Liver (tissue), 9 donors: ENCODE measurements around the gene ANKFN1. TPM values are rescaled to one million over a fixed set of nuclear protein-coding genes. Genes with fewer than 3 reads are reported as not detected.

ENCODE experiments used
- DNase-seq: peaks from one replicate; pipeline ENCODE4 v3.0.0-alpha.2; 2017; ENCODE audit warnings: low spot score
- H3K27ac ChIP-seq, 2 donors: one replicate each; pipeline ENCODE4 v1.7.0; 2013; ENCODE audit warnings: inconsistent platforms in 2 of 2, low read length in 2 of 2, control low read depth in 1 of 2, low read depth in 1 of 2, mild to moderate bottlenecking in 1 of 2
- H3K27me3 ChIP-seq, 4 donors: one replicate each; pipeline versions ENCODE4 v1.6.1 to v1.7.0; 2013; ENCODE audit warnings: low read length in 3 of 4, inconsistent platforms in 1 of 4, mild to moderate bottlenecking in 1 of 4, moderate library complexity in 1 of 4; ENCODE audit not compliant: control insufficient read depth in 4 of 4, insufficient read depth in 4 of 4
- H3K36me3 ChIP-seq, 4 donors: one replicate each; pipeline versions ENCODE4 v1.6.1 to v1.7.0; 2013; ENCODE audit warnings: low read length in 3 of 4, mild to moderate bottlenecking in 3 of 4, low read depth in 1 of 4, moderate library complexity in 1 of 4; ENCODE audit not compliant: control insufficient read depth in 4 of 4, insufficient read depth in 3 of 4
- H3K4me1 ChIP-seq, 4 donors: one replicate each; pipeline versions ENCODE4 v1.6.1 to v1.7.0; 2013; ENCODE audit warnings: low read length in 3 of 4, mild to moderate bottlenecking in 3 of 4, moderate library complexity in 1 of 4; ENCODE audit not compliant: control insufficient read depth in 4 of 4, insufficient read depth in 4 of 4
- H3K4me3 ChIP-seq, 3 donors: one replicate each; pipeline versions ENCODE4 v1.6.1 to v1.7.0; 2013; ENCODE audit warnings: low read length in 3 of 3, control low read depth in 1 of 3, low read depth in 1 of 3, mild to moderate bottlenecking in 1 of 3
- H3K9ac ChIP-seq, 2 donors: one replicate each; pipeline ENCODE4 v1.7.0; 2013; ENCODE audit warnings: low read length in 2 of 2, mild to moderate bottlenecking in 2 of 2, moderate library complexity in 2 of 2, control low read depth in 1 of 2, low read depth in 1 of 2
- H3K9me3 ChIP-seq, 4 donors: one replicate each; pipeline versions ENCODE4 v1.6.1 to v1.7.0; 2013; ENCODE audit warnings: low read length in 3 of 4; ENCODE audit not compliant: control insufficient read depth in 4 of 4
- EGR1 ChIP-seq, 2 donors: IDR thresholded peaks; 2 replicates each; pipeline ENCODE4 v1.6.1; 2016 to 2018; ENCODE audit warnings: antibody characterized with exemption in 2 of 2, low read depth in 2 of 2
- FOXA1 ChIP-seq: IDR thresholded peaks from 2 replicates; pipeline ENCODE4 v1.6.1; 2016; ENCODE audit warnings: antibody characterized with exemption
- FOXA2 ChIP-seq: IDR thresholded peaks from 2 replicates; pipeline ENCODE4 v1.6.1; 2016; ENCODE audit warnings: antibody characterized with exemption
- GABPA ChIP-seq, 2 donors: IDR thresholded peaks in 1 of 2; conservative IDR thresholded peaks in 1 of 2; 2 replicates each; pipeline ENCODE4 v1.6.1; 2016; ENCODE audit warnings: antibody characterized with exemption in 2 of 2, mild to moderate bottlenecking in 1 of 2, moderate library complexity in 1 of 2
- HNF4A ChIP-seq, 2 donors: conservative IDR thresholded peaks; 2 replicates each; pipeline ENCODE4 v1.6.1; 2016; ENCODE audit warnings: antibody characterized with exemption in 2 of 2, mild to moderate bottlenecking in 2 of 2
- HNF4G ChIP-seq: IDR thresholded peaks from 2 replicates; pipeline ENCODE4 v1.6.1; 2016; ENCODE audit warnings: antibody characterized with exemption
- JUND ChIP-seq, 2 donors: IDR thresholded peaks; 2 replicates each; pipeline ENCODE4 v1.6.1; 2016; ENCODE audit warnings: antibody characterized with exemption in 2 of 2
- NR2F2 ChIP-seq: IDR thresholded peaks from 2 replicates; pipeline ENCODE4 v1.6.1; 2016; ENCODE audit warnings: antibody characterized with exemption
- RAD21 ChIP-seq, 2 donors: IDR thresholded peaks; 2 replicates each; pipeline ENCODE4 v1.6.1; 2016; ENCODE audit warnings: antibody characterized with exemption in 2 of 2, mild to moderate bottlenecking in 2 of 2
- RXRA ChIP-seq, 2 donors: IDR thresholded peaks; 2 replicates each; pipeline ENCODE4 v1.6.1; 2017 to 2018; ENCODE audit warnings: antibody characterized with exemption in 2 of 2, mild to moderate bottlenecking in 1 of 2
- SP1 ChIP-seq: IDR thresholded peaks from 2 replicates; pipeline ENCODE4 v1.6.1; 2018; ENCODE audit warnings: antibody characterized with exemption, mild to moderate bottlenecking
- TAF1 ChIP-seq: conservative IDR thresholded peaks from 2 replicates; pipeline ENCODE4 v1.6.1; 2016; ENCODE audit warnings: antibody characterized with exemption, mild to moderate bottlenecking
- YY1 ChIP-seq: IDR thresholded peaks from 2 replicates; pipeline ENCODE4 v1.6.1; 2016; ENCODE audit warnings: antibody characterized with exemption, mild to moderate bottlenecking
- WGBS: extraction: QIAGEN DNeasy Blood & Tissue Kit; methylation state at CpG from one replicate; pipeline ENCODE4 v1.1.7; 2013; 5-methylcytosine and 5-hydroxymethylcytosine counted together
- polyA plus RNA-seq, 2 donors: library from polyadenylated mRNA; stranded (reverse) in 1 of 2; unstranded in 1 of 2; fragments of 200-250 nt in 1 of 2; fragments of >200 nt in 1 of 2; fragmentation: Nextera tagmentation in 1 of 2; extraction: Ambion mirVana in 1 of 2; gene quantifications; one replicate each; pipeline versions ENCODE4 v1.2.1 to v1.2.3, GENCODE V29; 2013 to 2015
- total RNA-seq, 2 donors: library from RNA; depleted of rRNA; stranded (reverse); fragments of >200 nt; gene quantifications; one replicate each; pipeline ENCODE4 v1.2.3, GENCODE V29; 2014
- TF ChIP-seq, protein P1 (sequence below): IDR thresholded peaks from 2 replicates; pipeline ENCODE4 v1.6.1; 2016; ENCODE audit warnings: antibody characterized with exemption
- TF ChIP-seq, protein P2 (sequence below): fragments of 150-350 bp; IDR thresholded peaks from 2 replicates; pipeline ENCODE4 v1.5.1; 2017; ENCODE audit warnings: improper control_type of control experiment, low read depth, low read length; ENCODE audit not compliant: missing input control
- TF ChIP-seq, protein P3 (sequence below): IDR thresholded peaks from 2 replicates; pipeline ENCODE4 v1.6.1; 2016; ENCODE audit warnings: antibody characterized with exemption, mild to moderate bottlenecking
- TF ChIP-seq, protein P4 (sequence below): IDR thresholded peaks from 2 replicates; pipeline ENCODE4 v1.6.1; 2016; ENCODE audit warnings: antibody characterized with exemption
- TF ChIP-seq, protein P5 (sequence below): IDR thresholded peaks from 2 replicates; pipeline ENCODE4 v1.6.1; 2016; ENCODE audit warnings: antibody characterized with exemption
- donor health status: healthy.
- donor health status: healthy.
- donor health status: healthy.
- donor health status: healthy.
- donor health status: healthy.

The ANKFN1 gene
- total and polyA plus RNA-seq, 4 donors: not detected

DNA sequence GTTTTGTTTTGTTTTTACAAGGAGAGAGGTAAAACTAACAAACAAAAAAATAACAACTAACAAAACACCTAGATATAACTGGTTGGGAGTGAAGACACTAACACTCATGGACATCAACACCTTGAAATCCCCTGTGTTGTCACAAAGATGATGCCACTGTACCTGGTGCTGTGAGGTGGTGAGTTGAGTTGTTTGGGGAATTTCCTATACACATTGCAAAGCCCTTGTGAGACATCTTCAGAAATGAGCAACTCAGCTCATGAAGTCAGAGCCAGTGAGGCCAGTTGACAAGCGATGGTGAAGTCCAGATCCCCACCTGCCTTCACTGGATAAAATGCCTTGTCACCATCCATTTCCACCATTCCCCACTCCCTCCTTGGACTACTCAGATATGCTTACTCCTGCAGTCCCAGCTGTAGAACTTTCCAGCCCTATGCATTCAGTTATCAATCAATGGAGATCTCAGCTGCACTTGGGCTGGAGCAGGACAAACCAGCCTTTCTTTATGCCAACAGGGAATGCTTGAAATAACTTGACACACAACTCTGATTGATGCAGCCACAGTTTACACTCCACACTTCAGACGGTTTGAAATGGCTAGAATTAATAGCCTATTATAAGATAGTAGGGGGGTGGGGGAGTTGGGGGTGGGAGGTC, 22.2 kb downstream of the ANKFN1 start:
- Histone ChIP-seq H3K36me3 (no peaks in the 10 kb centered on the region), H3K27ac (no peak overlapping the region), H3K4me3 (no peak overlapping the region), H3K9ac (no peak overlapping the region), H3K27me3 (peaks cover 0 to 3% (median 0%) of the 10 kb centered on the region in 4 donors), H3K9me3 (no peaks in the 10 kb centered on the region), H3K4me1 (no peaks in the 10 kb centered on the region)
- no peak for DNase-seq
- TF ChIP-seq RXRA (IDR thresholded peaks at IDR 0.05): no peak
- TF ChIP-seq SP1: no peak
- TF ChIP-seq NR2F2: no peak
- no peak for TF ChIP-seq JUND (IDR thresholded peaks at IDR 0.05)
- no peak for TF ChIP-seq FOXA1
- TF ChIP-seq HNF4G: no peak
- no peak for TF ChIP-seq HNF4A (conservative IDR thresholded peaks at IDR 0.05)
- TF ChIP-seq, protein P1, sequence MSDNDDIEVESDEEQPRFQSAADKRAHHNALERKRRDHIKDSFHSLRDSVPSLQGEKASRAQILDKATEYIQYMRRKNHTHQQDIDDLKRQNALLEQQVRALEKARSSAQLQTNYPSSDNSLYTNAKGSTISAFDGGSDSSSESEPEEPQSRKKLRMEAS: no peak
- no peak for TF ChIP-seq YY1
- TF ChIP-seq EGR1 (IDR thresholded peaks at IDR 0.05; ENCODE audit: low read depth in 2 of 2): no peak
- TF ChIP-seq, protein P2, sequence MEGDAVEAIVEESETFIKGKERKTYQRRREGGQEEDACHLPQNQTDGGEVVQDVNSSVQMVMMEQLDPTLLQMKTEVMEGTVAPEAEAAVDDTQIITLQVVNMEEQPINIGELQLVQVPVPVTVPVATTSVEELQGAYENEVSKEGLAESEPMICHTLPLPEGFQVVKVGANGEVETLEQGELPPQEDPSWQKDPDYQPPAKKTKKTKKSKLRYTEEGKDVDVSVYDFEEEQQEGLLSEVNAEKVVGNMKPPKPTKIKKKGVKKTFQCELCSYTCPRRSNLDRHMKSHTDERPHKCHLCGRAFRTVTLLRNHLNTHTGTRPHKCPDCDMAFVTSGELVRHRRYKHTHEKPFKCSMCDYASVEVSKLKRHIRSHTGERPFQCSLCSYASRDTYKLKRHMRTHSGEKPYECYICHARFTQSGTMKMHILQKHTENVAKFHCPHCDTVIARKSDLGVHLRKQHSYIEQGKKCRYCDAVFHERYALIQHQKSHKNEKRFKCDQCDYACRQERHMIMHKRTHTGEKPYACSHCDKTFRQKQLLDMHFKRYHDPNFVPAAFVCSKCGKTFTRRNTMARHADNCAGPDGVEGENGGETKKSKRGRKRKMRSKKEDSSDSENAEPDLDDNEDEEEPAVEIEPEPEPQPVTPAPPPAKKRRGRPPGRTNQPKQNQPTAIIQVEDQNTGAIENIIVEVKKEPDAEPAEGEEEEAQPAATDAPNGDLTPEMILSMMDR: no peak
- TF ChIP-seq, protein P3, sequence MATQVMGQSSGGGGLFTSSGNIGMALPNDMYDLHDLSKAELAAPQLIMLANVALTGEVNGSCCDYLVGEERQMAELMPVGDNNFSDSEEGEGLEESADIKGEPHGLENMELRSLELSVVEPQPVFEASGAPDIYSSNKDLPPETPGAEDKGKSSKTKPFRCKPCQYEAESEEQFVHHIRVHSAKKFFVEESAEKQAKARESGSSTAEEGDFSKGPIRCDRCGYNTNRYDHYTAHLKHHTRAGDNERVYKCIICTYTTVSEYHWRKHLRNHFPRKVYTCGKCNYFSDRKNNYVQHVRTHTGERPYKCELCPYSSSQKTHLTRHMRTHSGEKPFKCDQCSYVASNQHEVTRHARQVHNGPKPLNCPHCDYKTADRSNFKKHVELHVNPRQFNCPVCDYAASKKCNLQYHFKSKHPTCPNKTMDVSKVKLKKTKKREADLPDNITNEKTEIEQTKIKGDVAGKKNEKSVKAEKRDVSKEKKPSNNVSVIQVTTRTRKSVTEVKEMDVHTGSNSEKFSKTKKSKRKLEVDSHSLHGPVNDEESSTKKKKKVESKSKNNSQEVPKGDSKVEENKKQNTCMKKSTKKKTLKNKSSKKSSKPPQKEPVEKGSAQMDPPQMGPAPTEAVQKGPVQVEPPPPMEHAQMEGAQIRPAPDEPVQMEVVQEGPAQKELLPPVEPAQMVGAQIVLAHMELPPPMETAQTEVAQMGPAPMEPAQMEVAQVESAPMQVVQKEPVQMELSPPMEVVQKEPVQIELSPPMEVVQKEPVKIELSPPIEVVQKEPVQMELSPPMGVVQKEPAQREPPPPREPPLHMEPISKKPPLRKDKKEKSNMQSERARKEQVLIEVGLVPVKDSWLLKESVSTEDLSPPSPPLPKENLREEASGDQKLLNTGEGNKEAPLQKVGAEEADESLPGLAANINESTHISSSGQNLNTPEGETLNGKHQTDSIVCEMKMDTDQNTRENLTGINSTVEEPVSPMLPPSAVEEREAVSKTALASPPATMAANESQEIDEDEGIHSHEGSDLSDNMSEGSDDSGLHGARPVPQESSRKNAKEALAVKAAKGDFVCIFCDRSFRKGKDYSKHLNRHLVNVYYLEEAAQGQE: no peak
- TF ChIP-seq RAD21 (IDR thresholded peaks at IDR 0.05): no peak
- no peak for TF ChIP-seq TAF1
- WGBS: 58% methylated on average over 2 of the region's 2 CpGs

DNA sequence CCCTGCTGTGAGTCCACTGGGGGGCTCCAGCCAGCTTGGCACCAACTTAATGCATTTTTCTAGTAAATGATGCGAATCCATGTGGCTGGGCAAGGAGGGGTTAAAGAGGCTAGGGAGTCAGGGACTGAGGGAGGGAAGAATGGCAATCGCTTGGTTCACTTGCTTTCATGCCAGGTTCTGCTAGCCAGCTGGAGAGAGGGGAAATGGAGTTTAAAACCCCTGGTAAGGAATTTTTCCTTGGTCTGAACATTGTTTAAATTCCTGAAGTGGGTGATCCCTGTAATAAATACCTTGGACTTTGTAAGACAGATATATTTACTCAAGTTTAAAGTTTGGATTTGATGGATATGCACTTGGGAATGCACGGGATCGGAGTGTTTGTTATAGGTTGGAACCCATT, 22.8 kb downstream of the ANKFN1 start:
- DNase-seq: no peak
- Histone ChIP-seq H3K9ac (no peak overlapping the region), H3K9me3 (no peaks in the 10 kb centered on the region), H3K4me3 (no peak overlapping the region), H3K4me1 (no peaks in the 10 kb centered on the region), H3K27ac (no peak overlapping the region), H3K36me3 (no peaks in the 10 kb centered on the region), H3K27me3 (peaks cover 0 to 3% (median 0%) of the 10 kb centered on the region in 4 donors)
- TF ChIP-seq JUND (IDR thresholded peaks at IDR 0.05): no peak
- TF ChIP-seq, protein P1: no peak
- TF ChIP-seq, protein P4, sequence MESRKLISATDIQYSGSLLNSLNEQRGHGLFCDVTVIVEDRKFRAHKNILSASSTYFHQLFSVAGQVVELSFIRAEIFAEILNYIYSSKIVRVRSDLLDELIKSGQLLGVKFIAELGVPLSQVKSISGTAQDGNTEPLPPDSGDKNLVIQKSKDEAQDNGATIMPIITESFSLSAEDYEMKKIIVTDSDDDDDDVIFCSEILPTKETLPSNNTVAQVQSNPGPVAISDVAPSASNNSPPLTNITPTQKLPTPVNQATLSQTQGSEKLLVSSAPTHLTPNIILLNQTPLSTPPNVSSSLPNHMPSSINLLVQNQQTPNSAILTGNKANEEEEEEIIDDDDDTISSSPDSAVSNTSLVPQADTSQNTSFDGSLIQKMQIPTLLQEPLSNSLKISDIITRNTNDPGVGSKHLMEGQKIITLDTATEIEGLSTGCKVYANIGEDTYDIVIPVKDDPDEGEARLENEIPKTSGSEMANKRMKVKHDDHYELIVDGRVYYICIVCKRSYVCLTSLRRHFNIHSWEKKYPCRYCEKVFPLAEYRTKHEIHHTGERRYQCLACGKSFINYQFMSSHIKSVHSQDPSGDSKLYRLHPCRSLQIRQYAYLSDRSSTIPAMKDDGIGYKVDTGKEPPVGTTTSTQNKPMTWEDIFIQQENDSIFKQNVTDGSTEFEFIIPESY: no peak
- TF ChIP-seq, protein P3: no peak
- no peak for TF ChIP-seq FOXA1
- no peak for TF ChIP-seq HNF4G
- TF ChIP-seq HNF4A (conservative IDR thresholded peaks at IDR 0.05): no peak
- TF ChIP-seq, protein P5, sequence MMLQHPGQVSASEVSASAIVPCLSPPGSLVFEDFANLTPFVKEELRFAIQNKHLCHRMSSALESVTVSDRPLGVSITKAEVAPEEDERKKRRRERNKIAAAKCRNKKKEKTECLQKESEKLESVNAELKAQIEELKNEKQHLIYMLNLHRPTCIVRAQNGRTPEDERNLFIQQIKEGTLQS: no peak
- TF ChIP-seq RAD21 (IDR thresholded peaks at IDR 0.05): no peak
- no peak for TF ChIP-seq TAF1
- no peak for TF ChIP-seq EGR1 (IDR thresholded peaks at IDR 0.05; ENCODE audit: low read depth in 2 of 2)
- TF ChIP-seq YY1: no peak
- no peak for TF ChIP-seq GABPA (IDR thresholded peaks at IDR 0.05 in 1 of 2, conservative IDR thresholded peaks at IDR 0.05 in 1 of 2)
- no peak for TF ChIP-seq FOXA2
- no peak for TF ChIP-seq SP1
- 56% methylated on average over 4 of the region's 4 CpGs for WGBS
